OCI-LY3 (cell line): ENCODE results near the gene SEMA5A.

ENCODE experiments used
- H2AFZ ChIP-seq: fragments of 200-600, 300-600 bp; shearing (Covaris generic); 2 replicates; pipeline ENCODE4 v1.6.0; 2014; ENCODE audit warnings: antibody characterized with exemption, low read depth, low read length
- H3K27ac ChIP-seq: fragments of 200-600, 300-600 bp; sonication (generic); 2 replicates; pipeline ENCODE4 v1.5.1; 2014; ENCODE audit warnings: mild to moderate bottlenecking, low read length, moderate library complexity, mixed read lengths
- H3K27me3 ChIP-seq: fragments of 200-600, 300-600 bp; sonication (generic); 2 replicates; pipeline ENCODE4 v1.6.1; 2014; ENCODE audit warnings: low read depth, low read length, mixed read lengths
- H3K36me3 ChIP-seq: fragments of 200-600, 300-600 bp; sonication (generic); replicated peaks from 2 replicates; pipeline ENCODE3; 2014; ENCODE audit warnings: low read depth, low read length, mixed read lengths
- H3K4me1 ChIP-seq: fragments of 300-600, 200-600 bp; sonication (generic); 2 replicates; pipeline ENCODE4 v1.6.1; 2014; ENCODE audit warnings: low read length, mixed read lengths
- H3K4me2 ChIP-seq: fragments of 200-600, 300-600 bp; sonication (generic); 2 replicates; pipeline ENCODE4 v1.6.1; 2014; ENCODE audit warnings: low read length, mixed read lengths
- H3K4me3 ChIP-seq: fragments of 300-600, 200-600 bp; sonication (generic); 2 replicates; pipeline ENCODE4 v1.5.1; 2014; ENCODE audit warnings: antibody characterized with exemption, mild to moderate bottlenecking, low read length, moderate library complexity
- H3K79me2 ChIP-seq: fragments of 300-600, 200-600 bp; shearing (Covaris generic); 2 replicates; pipeline ENCODE4 v1.6.1; 2014; ENCODE audit warnings: mild to moderate bottlenecking, low read length, mixed read lengths
- H3K9ac ChIP-seq: fragments of 300-600, 200-600 bp; shearing (Covaris generic); 2 replicates; pipeline ENCODE4 v1.6.0; 2014; ENCODE audit warnings: mild to moderate bottlenecking, low read length, moderate library complexity
- H3K9me3 ChIP-seq: fragments of 200-600, 300-600 bp; shearing (Covaris generic); 2 replicates; pipeline ENCODE4 v1.6.1; 2014; ENCODE audit warnings: low read length, mixed read lengths; ENCODE audit not compliant: insufficient read depth
- H4K20me1 ChIP-seq: fragments of 200-600, 300-600 bp; sonication (generic); 2 replicates; pipeline ENCODE4 v1.6.1; 2016; ENCODE audit warnings: low read length, mixed read lengths; ENCODE audit not compliant: insufficient read depth
- CTCF ChIP-seq: fragments of 200-600, 300-600 bp; sonication (generic); IDR thresholded peaks from 2 replicates; pipeline ENCODE4 v1.5.1; 2014; ENCODE audit warnings: antibody characterized with exemption, low read length, low read depth
- EZH2phosphoT487 ChIP-seq: fragments of 200-600 bp; shearing (Covaris generic); IDR thresholded peaks from 2 replicates; pipeline ENCODE4 v1.6.1; 2018; ENCODE audit warnings: antibody characterized with exemption, mixed run types, low read depth

SEMA5A gene

GRCh38 chr5:9399094-9399493, 146.8 kb downstream of the SEMA5A start:
- H3K9me3 ChIP-seq = no peaks in the 10 kb centered on the region
- no peak overlapping the region for H3K4me2 ChIP-seq
- no peaks in the 10 kb centered on the region for H3K36me3 ChIP-seq
- TF ChIP-seq EZH2phosphoT487 (no peak), CTCF (no peak)
- H4K20me1 ChIP-seq = no peaks in the 10 kb centered on the region
- no peak overlapping the region for H2AFZ ChIP-seq
- no peak overlapping the region for H3K4me3 ChIP-seq
- no peak overlapping the region for H3K27ac ChIP-seq
- H3K9ac ChIP-seq = no peak overlapping the region
- H3K27me3 ChIP-seq = no peaks in the 10 kb centered on the region
- H3K79me2 ChIP-seq = no peaks in the 10 kb centered on the region
- no peaks in the 10 kb centered on the region for H3K4me1 ChIP-seq

GRCh38 chr5:9398227-9398626, 147.6 kb downstream of the SEMA5A start:
- no peak overlapping the region for H3K4me2 ChIP-seq
- no peaks in the 10 kb centered on the region for H3K4me1 ChIP-seq
- no peaks in the 10 kb centered on the region for H4K20me1 ChIP-seq
- no peaks in the 10 kb centered on the region for H3K27me3 ChIP-seq
- no peaks in the 10 kb centered on the region for H3K36me3 ChIP-seq
- H3K9me3 ChIP-seq = no peaks in the 10 kb centered on the region
- no peak overlapping the region for H3K9ac ChIP-seq
- H3K27ac ChIP-seq = no peak overlapping the region
- no peaks in the 10 kb centered on the region for H3K79me2 ChIP-seq
- no peak for TF ChIP-seq EZH2phosphoT487
- TF ChIP-seq CTCF = no peak
- H3K4me3 ChIP-seq = no peak overlapping the region
- H2AFZ ChIP-seq = no peak overlapping the region

GRCh38 chr5:9396285-9396770, 149.5 kb downstream of the SEMA5A start:
- Histone ChIP-seq H3K9ac (no peak overlapping the region), H3K4me1 (no peaks in the 10 kb centered on the region), H3K4me3 (no peak overlapping the region), H3K27ac (no peak overlapping the region), H3K27me3 (no peaks in the 10 kb centered on the region), H3K4me2 (no peak overlapping the region), H3K9me3 (no peaks in the 10 kb centered on the region), H4K20me1 (no peaks in the 10 kb centered on the region), H2AFZ (no peak overlapping the region), H3K36me3 (no peaks in the 10 kb centered on the region), H3K79me2 (no peaks in the 10 kb centered on the region)
- TF ChIP-seq EZH2phosphoT487 = no peak
- no peak for TF ChIP-seq CTCF

- H3K4me2 ChIP-seq = no peak overlapping the region
Measured at GRCh38 chr5:9395706-9396105, 150.2 kb downstream of the SEMA5A start.

More at GRCh38 chr5:9395706-9396105, 150.2 kb downstream of the SEMA5A start:
- H3K4me1 ChIP-seq = no peaks in the 10 kb centered on the region
- H3K9me3 ChIP-seq = no peaks in the 10 kb centered on the region
- no peak overlapping the region for H3K9ac ChIP-seq
- H3K79me2 ChIP-seq = no peaks in the 10 kb centered on the region
- no peak overlapping the region for H3K4me3 ChIP-seq
- no peak overlapping the region for H3K27ac ChIP-seq
- no peaks in the 10 kb centered on the region for H4K20me1 ChIP-seq
- H2AFZ ChIP-seq = no peak overlapping the region
- H3K36me3 ChIP-seq = no peaks in the 10 kb centered on the region
- H3K27me3 ChIP-seq = no peaks in the 10 kb centered on the region
- no peak for TF ChIP-seq CTCF
- no peak for TF ChIP-seq EZH2phosphoT487
